GM12892 (cell line): ENCODE measurements around the gene HOXB6.

ENCODE experiments used
- POLR2A ChIP-seq: IDR thresholded peaks from 2 replicates; pipeline ENCODE4 v1.6.1; 2011; ENCODE audit warnings: low read depth, low read length, control low read depth
- POLR2AphosphoS5 ChIP-seq: IDR thresholded peaks from 2 replicates; pipeline ENCODE4 v1.6.1; 2011; ENCODE audit warnings: low read depth, low read length, control low read depth

DNA sequence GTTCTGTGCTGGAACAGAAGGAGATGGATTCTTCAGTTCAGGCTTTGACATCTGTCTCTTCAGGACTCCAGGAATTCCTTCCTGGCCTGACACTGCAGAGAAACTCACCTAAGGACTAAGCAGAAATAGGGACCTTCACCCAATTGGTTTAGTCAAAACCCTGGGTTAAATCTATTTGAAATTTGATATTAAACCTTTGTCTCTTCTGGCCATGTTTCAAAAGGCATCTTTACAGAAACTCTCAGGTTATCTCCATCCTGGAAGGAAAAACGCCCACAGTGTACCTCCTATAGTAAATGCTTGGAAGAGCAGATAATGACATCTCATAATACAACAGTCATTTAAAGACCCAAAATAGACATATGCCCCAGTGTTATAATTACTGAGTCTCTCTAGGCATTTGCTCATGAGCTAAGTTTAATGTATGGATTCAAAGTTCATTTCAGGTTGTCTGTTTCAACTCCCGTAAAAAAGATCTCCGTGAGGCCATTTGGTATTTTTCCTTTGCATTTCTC, 21.0 kb downstream of the HOXB6 start:
- TF ChIP-seq POLR2A = no peak
- TF ChIP-seq POLR2AphosphoS5 = no peak
